Measurements from ENCODE around the gene BTBD16.

BTBD16 gene

GRCh38 chr10:122271076-122271475 lies at the start of gene BTBD16:
Gene BTBD16, plus strand, starts transcription at chr10:122271296. Its CDS starts 3,786 bp downstream, at chr10:122275082.
- no peak for DNase-seq (ENCODE audit: low read depth)

- no peak for DNase-seq (ENCODE audit: low read depth)
Measured at GRCh38 chr10:122221958-122222357, 49.1 kb upstream of the BTBD16 start.

- no peak for DNase-seq (ENCODE audit: low read depth)
Measured at GRCh38 chr10:122222638-122223037, 48.5 kb upstream of the BTBD16 start.

GRCh38 chr10:122224159-122224558 lies 46.9 kb upstream of the BTBD16 start:
- DNase-seq (ENCODE audit: low read depth): no peak

GRCh38 chr10:122225330-122225729 lies 45.8 kb upstream of the BTBD16 start:
- no peak for DNase-seq (ENCODE audit: low read depth)

- DNase-seq (ENCODE audit: low read depth): no peak
Measured at GRCh38 chr10:122227754-122228153, 43.3 kb upstream of the BTBD16 start.

GRCh38 chr10:122229666-122230065 lies 41.4 kb upstream of the BTBD16 start:
- DNase-seq (ENCODE audit: low read depth): no peak

- DNase-seq (ENCODE audit: low read depth): no peak
Measured at GRCh38 chr10:122230222-122230621, 40.9 kb upstream of the BTBD16 start.

- DNase-seq (ENCODE audit: low read depth): no peak
Measured at GRCh38 chr10:122232769-122233168, 38.3 kb upstream of the BTBD16 start.

- no peak for DNase-seq (ENCODE audit: low read depth)
Measured at GRCh38 chr10:122233857-122234348, 37.2 kb upstream of the BTBD16 start.

- no peak for DNase-seq (ENCODE audit: low read depth)
Measured at GRCh38 chr10:122234416-122234815, 36.7 kb upstream of the BTBD16 start.

- DNase-seq (ENCODE audit: low read depth): no peak
Measured at GRCh38 chr10:122236690-122237306, 34.3 kb upstream of the BTBD16 start.

GRCh38 chr10:122237331-122237990 lies 33.6 kb upstream of the BTBD16 start:
- DNase-seq (ENCODE audit: low read depth): no peak

- no peak for DNase-seq (ENCODE audit: low read depth)
Measured at GRCh38 chr10:122239578-122240257, 31.4 kb upstream of the BTBD16 start.

- DNase-seq (ENCODE audit: low read depth): no peak
Measured at GRCh38 chr10:122240401-122240800, 30.7 kb upstream of the BTBD16 start.

- DNase-seq (ENCODE audit: low read depth): no peak
Measured at GRCh38 chr10:122241836-122242235, 29.3 kb upstream of the BTBD16 start.

GRCh38 chr10:122243550-122243949 lies 27.5 kb upstream of the BTBD16 start:
- DNase-seq (ENCODE audit: low read depth): no peak

GRCh38 chr10:122244001-122244975 lies 26.8 kb upstream of the BTBD16 start:
- no peak for DNase-seq (ENCODE audit: low read depth)

GRCh38 chr10:122245136-122245535 lies 26.0 kb upstream of the BTBD16 start:
- DNase-seq (ENCODE audit: low read depth): no peak

GRCh38 chr10:122245897-122246296 lies 25.2 kb upstream of the BTBD16 start:
- DNase-seq (ENCODE audit: low read depth): no peak

GRCh38 chr10:122246830-122247520 lies 24.1 kb upstream of the BTBD16 start:
- DNase-seq (ENCODE audit: low read depth): no peak

Measured in activated T-helper 1 cell treated with Interleukin-2 at 50 U/mL for 16 hours (primary cell).